Mucosa of descending colon (tissue), 3 donors: ENCODE results near the gene FAM216A. TPM values are rescaled to one million over a fixed set of nuclear protein-coding genes. Genes with fewer than 3 reads are reported as not detected.
A peak's percentile ranks its signal among the peaks of the same experiment; 100 is the strongest.

Experiments used
- ATAC-seq: fragments of 200-7000 bp; cut with Tn5 transposase; one replicate; pipeline ENCODE4 v1.9.1; 2020; ENCODE audit warnings: mild to moderate bottlenecking, moderate library complexity
- DNase-seq, 3 donors: peaks; one replicate each; pipeline ENCODE4 v3.0.0-alpha.2; 2020
- H3K36me3 ChIP-seq: fragments of 200-600 bp; one replicate; pipeline ENCODE4 v1.8.0; 2021; ENCODE audit warnings: low read depth, mild to moderate bottlenecking
- H3K4me1 ChIP-seq: fragments of 200-600 bp; one replicate; pipeline ENCODE4 v1.8.0; 2021; ENCODE audit warnings: low read depth, mild to moderate bottlenecking
- H3K4me3 ChIP-seq: fragments of 200-600 bp; one replicate; pipeline ENCODE4 v1.8.0; 2021; ENCODE audit warnings: mild to moderate bottlenecking
- H3K9me3 ChIP-seq: fragments of 200-600 bp; one replicate; pipeline ENCODE4 v1.8.0; 2021; ENCODE audit warnings: mild to moderate bottlenecking
- intact Hi-C, 2 donors: fragments of 100-400 bp; cut with DNase I in 1 of 2; cut with micrococcal nuclease in 1 of 2; formaldehyde crosslinking; loops; one replicate each; pipeline versions ENCODE4 v1.11.0 to v1.11.1; 2022; cut with DNase I, micrococcal nuclease
- total RNA-seq, 3 donors: library from RNA; stranded (reverse); fragmentation: NEBNext Ultra II Directional in 2 of 3; extraction: Animal tissue kit (Norgen Biotek cat#: 25700) in 2 of 3; gene quantifications; one replicate each; pipeline versions ENCODE4 v1.2.1 to v1.2.4, GENCODE V29; 2021 to 2023
- TF ChIP-seq, protein P1 (sequence below): fragments of 200-600 bp; IDR thresholded peaks from one replicate; pipeline ENCODE4 v1.8.0; 2022; ENCODE audit warnings: antibody characterized with exemption, mild to moderate bottlenecking
- donor health status: DM: no; HTN: no; CAD: no; lungs with moderate emphysema.
- donor health status: DM: no; HTN: no; CAD: no.
- donor health status: DM: no; HTN: yes; CAD: no.

The FAM216A gene
- total RNA-seq, 3 donors from 2014 or later = 1.9 to 4.4 TPM; not detected in 1

DNA sequence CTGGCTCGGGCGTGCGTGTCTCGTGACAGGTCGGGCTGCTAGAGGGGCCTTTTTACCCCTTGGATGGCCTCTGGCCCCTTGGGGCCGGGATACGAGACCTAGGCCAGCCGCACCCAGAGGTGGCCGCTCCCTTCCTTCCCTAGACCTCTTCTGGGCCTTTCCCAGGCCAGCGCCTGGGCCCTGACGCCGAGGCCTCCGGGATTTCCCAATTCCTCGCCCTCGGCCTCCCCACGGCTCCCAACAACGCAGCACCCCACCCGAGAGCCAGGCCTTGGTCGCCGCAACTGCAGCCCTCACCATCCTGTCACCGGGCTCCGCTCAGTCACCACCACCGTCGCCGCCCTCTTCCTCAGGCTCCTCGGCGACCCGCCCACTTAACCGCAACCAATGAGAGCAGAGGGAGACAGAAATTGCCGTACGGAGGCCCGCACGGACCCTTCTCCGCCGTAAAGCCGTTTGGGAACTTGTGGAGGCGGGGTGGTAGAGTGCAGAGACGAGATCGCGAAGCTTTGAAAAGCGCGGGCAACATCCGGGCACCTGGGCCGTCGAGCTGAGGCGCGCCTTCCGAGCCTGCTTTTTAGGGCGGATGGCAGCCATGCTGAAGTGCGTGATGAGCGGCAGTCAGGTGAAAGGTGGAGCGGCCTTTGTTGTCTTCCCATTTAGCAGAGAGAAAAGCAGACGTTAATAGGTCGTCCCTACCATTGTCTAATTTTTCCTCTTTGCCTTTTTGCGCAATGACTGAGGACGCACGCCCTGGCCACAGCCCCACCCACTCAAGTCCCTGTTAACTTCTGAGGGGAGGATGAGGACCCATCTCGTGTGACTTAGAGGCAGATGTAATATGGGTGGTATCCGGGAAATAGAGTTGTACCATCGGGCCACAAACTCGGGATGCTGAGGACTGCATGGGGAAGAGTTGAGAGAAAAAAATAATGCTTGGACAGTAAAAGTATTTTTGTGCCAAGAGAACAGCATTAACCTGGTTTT is 33.4 kb downstream of the FAM216A start, which contains the start of the genes RAD9B and VPS29:
Gene RAD9B, plus strand, starts transcription at position 580 of the 987 bp plus-strand sequence. Its CDS starts 7 bp downstream, at position 587.
Gene VPS29, minus strand, starts transcription at position 360 of the 987 bp plus-strand sequence. Its CDS starts 60 bp downstream, at position 300.
- H3K36me3 ChIP-seq = no peaks in the 10 kb centered on the region

DNA sequence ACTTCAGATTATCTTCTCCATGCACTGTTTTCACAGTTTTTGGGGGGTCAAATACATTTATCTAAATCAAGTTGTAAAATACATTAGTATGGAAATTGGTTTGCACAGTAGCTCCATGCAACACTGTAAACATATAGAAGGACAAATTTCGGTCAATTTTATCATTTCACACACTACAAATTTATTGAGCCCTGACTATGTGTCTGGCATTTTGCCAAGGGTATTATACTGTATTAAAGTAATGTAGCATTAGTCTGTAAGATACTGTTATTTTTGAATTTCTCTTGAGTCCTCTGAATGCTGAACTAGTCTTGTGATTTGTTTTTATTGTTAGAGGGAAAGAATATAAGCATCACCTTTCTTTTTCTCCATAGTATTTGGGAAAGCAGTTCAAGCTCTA is 34.8 kb downstream of the FAM216A start:
- peaks cover 13% of the 10 kb centered on the region for H3K4me1 ChIP-seq
- H3K4me3 ChIP-seq = no peak overlapping the region
- no peaks in the 10 kb centered on the region for H3K36me3 ChIP-seq
- DNase-seq (no peak), ATAC-seq (no peak)
- intact Hi-C loops = no loop called here
- TF ChIP-seq, protein P1, sequence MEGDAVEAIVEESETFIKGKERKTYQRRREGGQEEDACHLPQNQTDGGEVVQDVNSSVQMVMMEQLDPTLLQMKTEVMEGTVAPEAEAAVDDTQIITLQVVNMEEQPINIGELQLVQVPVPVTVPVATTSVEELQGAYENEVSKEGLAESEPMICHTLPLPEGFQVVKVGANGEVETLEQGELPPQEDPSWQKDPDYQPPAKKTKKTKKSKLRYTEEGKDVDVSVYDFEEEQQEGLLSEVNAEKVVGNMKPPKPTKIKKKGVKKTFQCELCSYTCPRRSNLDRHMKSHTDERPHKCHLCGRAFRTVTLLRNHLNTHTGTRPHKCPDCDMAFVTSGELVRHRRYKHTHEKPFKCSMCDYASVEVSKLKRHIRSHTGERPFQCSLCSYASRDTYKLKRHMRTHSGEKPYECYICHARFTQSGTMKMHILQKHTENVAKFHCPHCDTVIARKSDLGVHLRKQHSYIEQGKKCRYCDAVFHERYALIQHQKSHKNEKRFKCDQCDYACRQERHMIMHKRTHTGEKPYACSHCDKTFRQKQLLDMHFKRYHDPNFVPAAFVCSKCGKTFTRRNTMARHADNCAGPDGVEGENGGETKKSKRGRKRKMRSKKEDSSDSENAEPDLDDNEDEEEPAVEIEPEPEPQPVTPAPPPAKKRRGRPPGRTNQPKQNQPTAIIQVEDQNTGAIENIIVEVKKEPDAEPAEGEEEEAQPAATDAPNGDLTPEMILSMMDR = no peak
- no peaks in the 10 kb centered on the region for H3K9me3 ChIP-seq

More for the DNA sequence above, 33.4 kb downstream of the FAM216A start, which contains the start of the genes RAD9B and VPS29:
- peak within 1 kb of the TSS; percentile 86 for H3K4me3 ChIP-seq
- DNase-seq (peak; percentile 99), ATAC-seq (peak; percentile 99)
- intact Hi-C loops = no loop called here
- no peaks in the 10 kb centered on the region for H3K9me3 ChIP-seq
- TF ChIP-seq, protein P1 = no peak
- H3K4me1 ChIP-seq = peaks cover 13% of the 10 kb centered on the region

DNA sequence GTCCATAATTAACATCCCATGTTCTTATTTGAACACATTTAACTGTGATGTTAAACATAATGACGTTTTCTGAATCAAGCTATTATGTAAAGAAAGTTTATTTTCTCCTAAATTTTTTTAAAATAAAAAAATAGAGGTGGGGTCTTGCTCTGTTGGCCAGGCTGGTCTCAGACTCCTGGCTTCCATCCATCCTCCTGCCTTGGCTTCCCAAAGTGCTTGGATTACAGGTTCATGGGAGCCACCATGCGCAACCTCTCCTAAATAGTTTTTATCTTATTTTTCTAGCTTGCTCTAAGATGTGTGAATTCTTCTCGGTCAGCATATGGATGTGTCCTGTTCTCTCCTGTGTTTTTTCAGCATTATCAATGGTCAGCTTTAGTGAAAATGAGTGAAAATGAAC is 36.7 kb downstream of the FAM216A start:
- TF ChIP-seq, protein P1 = no peak
- no peak for DNase-seq
- no peaks in the 10 kb centered on the region for H3K9me3 ChIP-seq
- peaks cover 8% of the 10 kb centered on the region for H3K4me1 ChIP-seq
- intact Hi-C loops = no loop called here
- no peaks in the 10 kb centered on the region for H3K36me3 ChIP-seq
- no peak overlapping the region for H3K4me3 ChIP-seq
- ATAC-seq = no peak

DNA sequence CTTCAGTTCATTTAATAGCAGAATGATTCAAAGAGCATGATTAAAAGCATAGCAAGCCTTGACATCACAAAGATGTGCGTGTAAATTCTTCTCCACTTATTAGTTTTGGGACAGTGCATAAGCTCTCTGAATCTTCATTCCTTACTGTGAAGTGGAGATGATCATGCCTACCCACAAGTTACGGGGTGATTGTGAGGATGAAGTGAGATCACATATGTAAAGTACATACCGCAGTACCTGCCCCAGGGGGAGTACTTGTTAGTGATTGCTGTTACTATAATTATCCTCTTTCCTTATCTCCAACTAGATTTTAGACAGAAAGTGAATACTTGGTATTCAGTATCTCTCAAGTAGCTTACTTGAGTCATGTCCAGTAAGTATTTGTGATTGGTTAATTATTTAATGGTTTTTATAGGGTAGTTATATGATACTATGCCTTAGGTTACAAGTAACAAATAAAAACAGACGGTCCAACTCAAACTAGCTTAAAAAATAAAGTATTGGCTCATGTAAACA is 39.5 kb downstream of the FAM216A start:
- Histone ChIP-seq H3K4me1 (no peaks in the 10 kb centered on the region), H3K36me3 (no peaks in the 10 kb centered on the region), H3K4me3 (no peak overlapping the region), H3K9me3 (no peaks in the 10 kb centered on the region)
- no peak for DNase-seq
- no peak for ATAC-seq
- intact Hi-C loops = no loop called here
- TF ChIP-seq, protein P1 = no peak

DNA sequence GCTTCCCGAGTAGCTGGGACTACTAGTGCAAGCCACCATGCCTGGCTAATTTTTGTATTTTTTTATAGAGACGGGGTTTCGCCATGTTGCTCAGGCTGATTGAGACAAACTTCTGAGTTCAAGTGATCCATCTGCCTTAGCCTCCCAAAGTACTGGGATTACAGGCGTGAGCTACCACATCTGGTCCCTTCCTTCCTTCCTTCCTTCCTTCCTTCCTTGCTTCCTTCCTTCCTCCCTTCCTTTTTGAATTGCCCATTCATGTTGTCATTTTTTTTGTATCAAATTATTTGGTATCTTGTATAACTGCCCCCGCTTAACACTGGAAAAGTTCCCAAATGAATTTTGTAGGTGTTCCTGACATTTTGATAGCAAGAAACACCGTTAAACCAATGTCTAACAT is 45.2 kb downstream of the FAM216A start:
- Histone ChIP-seq H3K4me3 (no peak overlapping the region), H3K36me3 (no peaks in the 10 kb centered on the region), H3K4me1 (no peaks in the 10 kb centered on the region), H3K9me3 (no peaks in the 10 kb centered on the region)
- no peak for ATAC-seq
- DNase-seq = no peak
- TF ChIP-seq, protein P1 = no peak
- intact Hi-C loops = loop anchor here (5.0 kb wide), 1 partner anchor 88 kb away; no protein-coding TSS in a partner anchor
